Transverse colon (tissue), 3 donors: Measurements from ENCODE around the gene LRRC23.

ENCODE experiments used
- POLR2A ChIP-seq: fragments of 450-650 bp; IDR thresholded peaks from one replicate; pipeline ENCODE4 v1.6.1; 2016; ENCODE audit warnings: antibody characterized with exemption, mild to moderate bottlenecking, moderate library complexity
- POLR2AphosphoS5 ChIP-seq, 3 donors: sonication (generic); formaldehyde crosslinking; IDR thresholded peaks; one replicate each; pipeline ENCODE4 v1.6.1; 2016; ENCODE audit warnings: antibody characterized with exemption in 3 of 3

DNA sequence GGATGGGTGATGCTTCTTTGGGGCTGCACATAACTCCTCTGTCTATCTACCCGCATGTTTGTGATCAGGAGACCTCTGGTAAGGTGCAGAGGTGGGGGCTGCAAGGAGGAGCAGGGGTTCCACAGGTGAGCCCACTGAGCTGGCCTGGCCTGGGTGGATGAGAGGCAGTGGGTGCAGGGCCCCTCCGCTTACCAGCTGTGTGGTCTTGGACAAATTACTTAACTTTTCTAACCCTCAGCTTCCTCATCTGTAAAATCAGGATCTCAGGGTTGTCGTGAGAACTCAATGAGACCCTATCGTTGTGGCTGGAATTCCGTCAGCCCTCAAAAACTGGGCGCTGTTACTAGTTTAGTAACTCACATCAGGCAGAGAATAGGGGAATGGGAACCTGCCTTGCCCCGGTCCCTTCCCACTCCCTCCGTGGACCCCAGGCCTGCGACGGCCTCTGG lies 54.0 kb downstream of the LRRC23 start:
- TF ChIP-seq POLR2A (no peak), POLR2AphosphoS5 (IDR thresholded peaks at IDR 0.05) (no peak)
